Activated naive CD4-positive, alpha-beta T cell treated with anti-CD3 and anti-CD28 coated beads, Interleukin-2, amount 10 ng/mL, durations not matched to agents 5 hours and 36 hours (primary cell): ENCODE measurements around the gene RSPRY1. TPM values are rescaled to one million over a fixed set of nuclear protein-coding genes. Genes with fewer than 3 reads are reported as not detected.

Source experiments
- total RNA-seq, 2 experiments: library from RNA; stranded (reverse); gene quantifications; one replicate each; pipeline ENCODE4 v1.2.3, GENCODE V29; 2021

RSPRY1 gene
- total RNA-seq = 10 to 100 TPM; 30.2 to 31.6 TPM

GRCh38 chr16:57185945-57186871 is at the start of gene RSPRY1, which contains the start of gene PSME3IP1:
Gene RSPRY1 (plus strand): TSS chr16:57186329. CDS start chr16:57204659, 18,330 bp downstream.
Gene PSME3IP1 (minus strand): TSS chr16:57186039. CDS start chr16:57173854, 12,185 bp downstream.

GRCh38 chr16:57244767-57245471 is 58.8 kb downstream of the RSPRY1 start, which contains the start of gene ARL2BP:
Gene ARL2BP (plus strand): TSS chr16:57245259. CDS start chr16:57245368, 109 bp downstream.

GRCh38 chr16:57284209-57284951 is 98.3 kb downstream of the RSPRY1 start, which contains the start of gene PLLP:
Gene PLLP (minus strand): TSS chr16:57284672. CDS start chr16:57284540, 132 bp downstream.

Other genes starting within 250 kb of the RSPRY1 start
- gene CETP, start 224.4 kb upstream of the RSPRY1 start, total RNA-seq = not detected
- 100 to 1,000 TPM; 396 to 413 TPM for gene NLRC5, start 196.8 kb upstream of the RSPRY1 start, total RNA-seq
- gene CPNE2, start 93.7 kb upstream of the RSPRY1 start, total RNA-seq = 1 to 10 TPM; 7.3 to 7.7 TPM
- gene PSME3IP1, start 290 bp upstream of the RSPRY1 start, total RNA-seq = 100 to 1,000 TPM; 112 to 113 TPM
- 10 to 100 TPM; 34.7 to 35.4 TPM for gene ARL2BP, start 58.9 kb downstream of the RSPRY1 start, total RNA-seq
- gene PLLP, start 98.3 kb downstream of the RSPRY1 start, total RNA-seq = under 1 TPM; 0.55 to 0.66 TPM
- gene CCL22, start 172.5 kb downstream of the RSPRY1 start, total RNA-seq = 1 to 10 TPM; 2.7 to 2.8 TPM
- gene CX3CL1, start 186.2 kb downstream of the RSPRY1 start, total RNA-seq = not detected
- gene CCL17, start 218.4 kb downstream of the RSPRY1 start, total RNA-seq = 1 to 10 TPM; 2.2 to 2.5 TPM